Measurements from ENCODE around the gene C2orf69.

GRCh38 chr2:199933466-199933865 is 22.4 kb downstream of the C2orf69 start:
- no peak for TF ChIP-seq TAF1 (IDR thresholded peaks at IDR 0.05; ENCODE audit: borderline replicate concordance, low read depth, low read length)
- no peak for TF ChIP-seq POLR2A (IDR thresholded peaks at IDR 0.05; ENCODE audit: low read depth, low read length)
- TF ChIP-seq POLR2AphosphoS5 (IDR thresholded peaks at IDR 0.05; ENCODE audit: low read depth, low read length): no peak
